Uterus (tissue), 4 donors: ENCODE data around the gene PPP4R1. TPM values are rescaled to one million over a fixed set of nuclear protein-coding genes. Genes with fewer than 3 reads are reported as not detected.

ENCODE experiments used
- DNase-seq, 2 donors: peaks; one replicate each; pipeline ENCODE4 v3.0.0-alpha.2; 2019 to 2020
- H3K27ac ChIP-seq, 2 donors: fragments of 200-600 bp; sonication (generic); 1 replicate in 1 of 2; 2 replicates in 1 of 2; pipeline ENCODE4 v1.5.1; 2016 to 2018
- H3K27me3 ChIP-seq, 2 donors: fragments of 200-600 bp; sonication (generic); one replicate each; pipeline ENCODE4 v1.5.1; 2018 to 2019; ENCODE audit warnings: control low read depth in 1 of 2
- H3K36me3 ChIP-seq, 2 donors: fragments of 200-600 bp; sonication (generic); one replicate each; pipeline ENCODE4 v1.5.1; 2019; ENCODE audit warnings: control low read depth in 1 of 2
- H3K4me1 ChIP-seq, 2 donors: fragments of 200-600 bp; sonication (generic); one replicate each; pipeline ENCODE4 v1.5.1; 2018 to 2019; ENCODE audit warnings: control low read depth in 1 of 2
- H3K4me3 ChIP-seq, 2 donors: fragments of 200-600 bp; sonication (generic); 1 replicate in 1 of 2; 2 replicates in 1 of 2; pipeline ENCODE4 v1.5.1; 2018 to 2019; ENCODE audit warnings: mild to moderate bottlenecking in 1 of 2
- H3K9me3 ChIP-seq, 2 donors: fragments of 200-600 bp; sonication (generic); one replicate each; pipeline ENCODE4 v1.5.1; 2019; ENCODE audit warnings: control low read depth in 1 of 2
- POLR2A ChIP-seq, 2 donors: fragments of 450-650 bp; IDR thresholded peaks; one replicate each; pipeline ENCODE4 v1.6.1; 2016; ENCODE audit warnings: antibody characterized with exemption in 2 of 2, mild to moderate bottlenecking in 1 of 2, moderate library complexity in 1 of 2
- intact Hi-C: fragments of 100-400 bp; cut with DNase I; formaldehyde crosslinking; loops from one replicate; pipeline ENCODE4 v1.15.1; 2023; ENCODE audit warnings: low total_unique reads
- total RNA-seq, 4 donors: library from RNA; depleted of rRNA in 3 of 4; stranded (reverse); fragments of >200 nt in 3 of 4; gene quantifications; one replicate each; pipeline versions ENCODE4 v1.1.0 to v1.2.4, GENCODE V29; 2014 to 2023
- TF ChIP-seq, protein P1 (sequence below), 4 experiments: fragments of 200-600 bp in 2 of 4; fragments of 450-650 bp in 2 of 4; sonication (generic) in 2 of 4; IDR thresholded peaks; one replicate each; pipeline ENCODE4 v1.5.1; 2016 to 2019; ENCODE audit warnings: antibody characterized with exemption in 4 of 4, mild to moderate bottlenecking in 2 of 4, moderate library complexity in 1 of 4
- donor health status: DM: yes; HTN: yes; CAD: no.

The PPP4R1 gene
- total RNA-seq, 4 donors from 2014 or later, result 103 to 720 (median 185) TPM

DNA sequence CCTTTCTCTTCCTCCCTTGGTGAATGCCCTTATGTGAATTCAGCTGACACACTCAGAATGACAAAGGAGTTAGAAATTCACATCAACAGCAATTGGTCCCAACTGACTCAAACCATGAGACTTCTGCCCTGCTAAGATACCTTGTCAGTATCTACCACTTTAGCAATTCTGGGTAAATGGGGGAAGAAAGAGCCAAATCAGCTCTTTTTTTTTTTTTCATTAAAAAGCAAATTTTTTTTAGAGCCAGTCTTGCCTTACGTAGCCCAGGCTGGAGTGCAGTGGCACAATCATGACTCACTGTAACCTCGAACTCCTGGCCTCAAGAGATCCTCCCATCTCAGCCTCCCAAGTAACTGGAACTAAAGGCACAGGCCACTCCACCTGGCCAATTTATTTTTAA is 1.7 kb upstream of the PPP4R1 start:
- intact Hi-C loops, result no loop called here
- Histone ChIP-seq H3K4me1 (peaks cover 0 to 8% of the 10 kb centered on the region in 2 donors), H3K9me3 (no peaks in the 10 kb centered on the region), H3K27ac (peak overlapping the region in 1 of 2 donors; percentile 99), H3K27me3 (no peaks in the 10 kb centered on the region), H3K4me3 (no peak overlapping the region), H3K36me3 (no peaks in the 10 kb centered on the region)
- DNase-seq, result no peak
- TF ChIP-seq, protein P1, sequence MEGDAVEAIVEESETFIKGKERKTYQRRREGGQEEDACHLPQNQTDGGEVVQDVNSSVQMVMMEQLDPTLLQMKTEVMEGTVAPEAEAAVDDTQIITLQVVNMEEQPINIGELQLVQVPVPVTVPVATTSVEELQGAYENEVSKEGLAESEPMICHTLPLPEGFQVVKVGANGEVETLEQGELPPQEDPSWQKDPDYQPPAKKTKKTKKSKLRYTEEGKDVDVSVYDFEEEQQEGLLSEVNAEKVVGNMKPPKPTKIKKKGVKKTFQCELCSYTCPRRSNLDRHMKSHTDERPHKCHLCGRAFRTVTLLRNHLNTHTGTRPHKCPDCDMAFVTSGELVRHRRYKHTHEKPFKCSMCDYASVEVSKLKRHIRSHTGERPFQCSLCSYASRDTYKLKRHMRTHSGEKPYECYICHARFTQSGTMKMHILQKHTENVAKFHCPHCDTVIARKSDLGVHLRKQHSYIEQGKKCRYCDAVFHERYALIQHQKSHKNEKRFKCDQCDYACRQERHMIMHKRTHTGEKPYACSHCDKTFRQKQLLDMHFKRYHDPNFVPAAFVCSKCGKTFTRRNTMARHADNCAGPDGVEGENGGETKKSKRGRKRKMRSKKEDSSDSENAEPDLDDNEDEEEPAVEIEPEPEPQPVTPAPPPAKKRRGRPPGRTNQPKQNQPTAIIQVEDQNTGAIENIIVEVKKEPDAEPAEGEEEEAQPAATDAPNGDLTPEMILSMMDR (IDR thresholded peaks at IDR 0.05), result no peak
- no peak for TF ChIP-seq POLR2A (IDR thresholded peaks at IDR 0.05)

DNA sequence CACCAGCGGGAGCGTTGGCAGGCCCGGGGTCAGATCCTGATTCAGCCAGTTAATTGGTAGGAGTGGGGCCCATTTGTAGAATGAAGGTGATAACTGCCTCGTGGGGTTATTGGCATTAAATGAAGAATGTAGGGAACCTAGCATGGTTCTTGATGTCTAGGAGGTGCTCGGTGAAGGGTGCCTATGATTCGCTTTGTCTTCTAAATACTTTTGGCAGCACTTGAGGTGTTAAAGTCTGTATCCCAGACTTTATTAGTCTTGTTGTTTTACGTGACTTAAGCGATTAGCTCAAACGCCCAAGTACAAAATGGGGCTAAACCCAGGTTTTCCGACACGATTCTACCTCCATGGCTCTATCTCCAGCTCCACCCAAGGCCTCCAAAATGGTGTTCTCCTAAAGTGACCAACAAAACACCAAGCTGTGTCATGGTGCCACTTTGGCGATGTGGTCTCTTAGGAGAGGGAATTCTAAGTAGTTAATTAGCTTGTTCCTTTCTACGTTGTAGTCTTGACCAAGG is 980 bp upstream of the PPP4R1 start:
- H3K9me3 ChIP-seq, result no peaks in the 10 kb centered on the region
- H3K4me1 ChIP-seq, result peaks cover 0 to 8% of the 10 kb centered on the region in 2 donors
- peak overlapping the region; percentile 92 to 99 for H3K27ac ChIP-seq
- no peak for TF ChIP-seq POLR2A (IDR thresholded peaks at IDR 0.05)
- TF ChIP-seq, protein P1 (IDR thresholded peaks at IDR 0.05), result no peak
- intact Hi-C loops, result no loop called here
- peak overlapping the region; percentile 40 to 94 for H3K4me3 ChIP-seq
- no peaks in the 10 kb centered on the region for H3K27me3 ChIP-seq
- no peak for DNase-seq
- no peaks in the 10 kb centered on the region for H3K36me3 ChIP-seq

DNA sequence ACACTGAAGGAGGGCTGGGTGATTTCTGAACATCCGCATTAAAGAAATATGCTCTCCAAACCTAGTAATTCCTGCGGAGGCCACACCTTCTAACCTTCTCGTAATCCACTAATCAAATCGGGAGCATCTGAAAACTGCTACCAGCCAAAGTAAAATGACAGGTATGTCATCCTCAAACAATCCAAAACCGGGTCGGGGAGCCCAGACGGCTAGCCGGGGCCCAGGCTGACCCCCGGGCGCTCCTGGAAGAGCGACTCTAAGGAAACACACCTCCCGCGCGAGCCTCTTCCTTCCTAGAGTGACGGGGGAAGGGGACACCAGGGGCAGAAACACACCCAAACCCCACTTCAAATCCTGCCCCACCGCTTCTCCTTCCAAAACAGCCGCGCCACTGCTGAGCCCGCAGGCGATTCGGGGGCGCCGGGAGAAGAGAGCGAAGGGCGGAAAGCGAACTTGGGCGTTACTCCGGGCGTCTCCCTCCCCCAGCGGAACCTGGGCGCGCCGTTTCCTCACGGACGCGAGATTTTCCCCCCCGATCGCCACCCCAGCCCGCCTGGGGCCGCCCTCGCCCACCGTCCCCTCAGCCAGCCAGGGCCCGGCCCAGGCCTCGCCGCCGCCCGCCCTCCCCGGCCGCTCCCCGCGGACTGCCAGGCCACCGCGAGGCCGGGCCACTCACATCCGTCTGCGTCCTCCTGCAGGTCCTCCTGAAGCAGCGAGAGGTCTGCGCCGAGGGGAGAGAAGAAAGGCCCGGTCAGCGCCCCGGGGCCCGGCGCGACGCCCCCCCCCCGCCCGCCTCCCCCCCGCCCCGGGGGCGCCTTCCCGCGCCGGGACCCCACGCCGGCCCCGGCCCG is 584 bp downstream of the PPP4R1 start:
- DNase-seq, result peak; percentile 55 to 58
- intact Hi-C loops, result no loop called here
- H3K27ac ChIP-seq, result peak overlapping the region; percentile 92 to 99
- no peaks in the 10 kb centered on the region for H3K36me3 ChIP-seq
- no peaks in the 10 kb centered on the region for H3K27me3 ChIP-seq
- H3K4me3 ChIP-seq, result peak overlapping the region; percentile 53 to 94
- H3K9me3 ChIP-seq, result no peaks in the 10 kb centered on the region
- no peak for TF ChIP-seq POLR2A (IDR thresholded peaks at IDR 0.05)
- TF ChIP-seq, protein P1 (IDR thresholded peaks at IDR 0.05), result no peak
- peaks cover 0 to 8% of the 10 kb centered on the region in 2 donors for H3K4me1 ChIP-seq

DNA sequence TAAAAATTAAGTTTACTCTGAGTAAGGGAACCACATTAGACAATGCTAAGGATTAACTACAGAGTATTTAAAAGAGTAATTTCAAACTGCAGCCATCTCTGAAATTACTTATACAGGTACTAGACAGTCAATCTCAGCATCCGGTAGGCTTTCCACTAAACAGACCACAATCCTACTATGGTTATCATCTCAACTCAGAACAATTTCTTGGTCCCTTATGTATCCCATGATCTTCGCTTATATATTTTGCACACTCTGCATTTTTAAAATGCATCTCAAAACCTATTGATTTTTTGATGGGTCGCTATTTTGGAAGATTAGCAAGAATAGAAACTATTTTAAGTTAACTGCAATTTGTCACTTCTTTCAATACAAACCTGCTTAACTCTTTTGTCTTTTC is 1.4 kb downstream of the PPP4R1 start:
- Histone ChIP-seq H3K36me3 (no peaks in the 10 kb centered on the region), H3K4me1 (peaks cover 0 to 8% of the 10 kb centered on the region in 2 donors), H3K9me3 (no peaks in the 10 kb centered on the region), H3K27ac (peak overlapping the region; percentile 92 to 99), H3K4me3 (peak overlapping the region; percentile 53 to 94), H3K27me3 (no peaks in the 10 kb centered on the region)
- no peak for DNase-seq
- TF ChIP-seq POLR2A (IDR thresholded peaks at IDR 0.05), result no peak
- TF ChIP-seq, protein P1 (IDR thresholded peaks at IDR 0.05), result no peak
- intact Hi-C loops, result no loop called here

DNA sequence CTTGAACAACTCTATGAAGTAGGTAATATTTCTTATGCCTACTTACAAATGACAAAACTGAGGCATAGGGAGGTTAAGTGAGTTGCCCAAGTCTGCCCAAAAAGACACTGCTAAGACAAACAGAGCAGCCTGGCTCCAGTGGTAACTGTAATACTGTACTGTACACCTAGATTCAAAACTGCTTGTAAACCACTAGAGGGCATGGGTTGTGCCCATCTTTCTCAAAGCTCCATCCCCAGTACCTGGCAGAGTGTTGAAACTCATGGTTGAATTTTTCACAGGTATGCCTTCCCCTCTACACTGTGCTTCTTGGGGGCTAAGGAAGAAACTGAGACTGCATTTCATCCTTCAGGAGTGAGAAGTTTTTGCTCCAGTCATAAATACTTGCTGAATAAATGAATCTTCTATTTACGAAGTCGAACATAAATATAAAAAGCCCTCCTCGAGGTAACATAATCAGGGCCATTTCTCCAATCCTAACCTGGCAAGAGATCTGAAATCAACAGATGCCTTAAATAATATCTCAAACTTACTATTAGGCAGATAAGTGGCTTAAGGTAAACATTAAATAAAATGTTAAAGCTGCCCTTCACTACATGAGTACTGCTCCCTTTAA is 2.0 kb downstream of the PPP4R1 start:
- TF ChIP-seq POLR2A (IDR thresholded peaks at IDR 0.05), result no peak
- TF ChIP-seq, protein P1 (IDR thresholded peaks at IDR 0.05), result peak; percentile 43 to 57 (median 50)
- Histone ChIP-seq H3K4me1 (peaks cover 0 to 8% of the 10 kb centered on the region in 2 donors), H3K36me3 (no peaks in the 10 kb centered on the region), H3K9me3 (no peaks in the 10 kb centered on the region), H3K4me3 (peak overlapping the region in 1 of 2 donors; percentile 7), H3K27ac (peak overlapping the region in 1 of 2 donors; percentile 92), H3K27me3 (no peaks in the 10 kb centered on the region)
- no peak for DNase-seq
- intact Hi-C loops, result no loop called here
